GM12873 (cell line): ENCODE measurements around the gene RNF39.

ENCODE experiments used
- CTCF ChIP-seq: IDR thresholded peaks from 2 replicates; pipeline ENCODE4 v1.5.1; 2012; ENCODE audit warnings: low read depth, mild to moderate bottlenecking, moderate library complexity, low read length, control low read depth; ENCODE audit not compliant: insufficient read depth; ENCODE audit errors: missing control alignments

RNF39 gene

GRCh38 chr6:30101444-30102413, 26.2 kb upstream of the RNF39 start:
- TF ChIP-seq CTCF = peak; percentile 6

GRCh38 chr6:30100585-30101443, 25.2 kb upstream of the RNF39 start:
- no peak for TF ChIP-seq CTCF

- no peak for TF ChIP-seq CTCF
Measured at GRCh38 chr6:30100154-30100553, 24.6 kb upstream of the RNF39 start.

- TF ChIP-seq CTCF = no peak
Measured at GRCh38 chr6:30097902-30098768, 22.6 kb upstream of the RNF39 start.

GRCh38 chr6:30096829-30097228, 21.3 kb upstream of the RNF39 start:
- no peak for TF ChIP-seq CTCF

- TF ChIP-seq CTCF = no peak
Measured at GRCh38 chr6:30093951-30094661, 18.5 kb upstream of the RNF39 start.
